Endodermal cell (in vitro differentiated cells): ENCODE data around the gene FNDC8. TPM values are rescaled to one million over a fixed set of nuclear protein-coding genes. Genes with fewer than 3 reads are reported as not detected.

Source experiments
- DNase-seq: peaks from one replicate; pipeline ENCODE4 v3.0.0-alpha.2; 2017
- H3K27ac ChIP-seq: 2 replicates; pipeline ENCODE4 v1.5.1; 2013; ENCODE audit warnings: mild to moderate bottlenecking, low read depth, low read length, moderate library complexity
- H3K27me3 ChIP-seq: 2 replicates; pipeline ENCODE4 v1.6.1; 2013; ENCODE audit warnings: mild to moderate bottlenecking, low read length, moderate library complexity; ENCODE audit not compliant: insufficient read depth, control insufficient read depth, poor library complexity, severe bottlenecking
- H3K36me3 ChIP-seq: 2 replicates; pipeline ENCODE4 v1.7.0; 2013; ENCODE audit warnings: mild to moderate bottlenecking, low read length, moderate library complexity; ENCODE audit not compliant: control insufficient read depth, insufficient read depth
- H3K4me1 ChIP-seq: one replicate; pipeline ENCODE4 v1.7.0; 2013; ENCODE audit warnings: low read length; ENCODE audit not compliant: control insufficient read depth, insufficient read depth
- H3K4me3 ChIP-seq: 2 replicates; pipeline ENCODE4 v1.5.1; 2013; ENCODE audit warnings: mild to moderate bottlenecking, low read length, moderate library complexity
- H3K9ac ChIP-seq: 2 replicates; pipeline ENCODE4 v1.6.1; 2013; ENCODE audit warnings: mild to moderate bottlenecking, low read length, moderate library complexity; ENCODE audit not compliant: poor library complexity, severe bottlenecking; ENCODE audit errors: extremely low read depth
- H3K9me3 ChIP-seq: 2 replicates; pipeline ENCODE4 v1.6.1; 2013; ENCODE audit warnings: mild to moderate bottlenecking, low read length, moderate library complexity; ENCODE audit not compliant: control insufficient read depth
- H3K27ac Mint-ChIP-seq: 2 replicates; pipeline ENCODE4 v1.8.0; 2020; ENCODE audit warnings: mixed read lengths
- H3K27me3 Mint-ChIP-seq: 2 replicates; pipeline ENCODE4 v1.8.0; 2021; ENCODE audit warnings: mild to moderate bottlenecking, mixed read lengths; ENCODE audit not compliant: insufficient read depth
- H3K36me3 Mint-ChIP-seq: 2 replicates; pipeline ENCODE4 v1.8.0; 2020; ENCODE audit warnings: low read depth, mixed read lengths
- H3K4me1 Mint-ChIP-seq: 2 replicates; pipeline ENCODE4 v1.8.0; 2020; ENCODE audit warnings: mixed read lengths
- H3K4me3 Mint-ChIP-seq: 2 replicates; pipeline ENCODE4 v1.8.0; 2020; ENCODE audit warnings: mild to moderate bottlenecking, moderate library complexity, mixed read lengths
- H3K9me3 Mint-ChIP-seq: 2 replicates; pipeline ENCODE4 v1.8.0; 2020; ENCODE audit warnings: mild to moderate bottlenecking, mixed read lengths
- CTCF ChIP-seq: fragments of 200-600 bp; sonication (generic); conservative IDR thresholded peaks from 2 replicates; pipeline ENCODE4 v1.5.0; 2021; ENCODE audit warnings: antibody characterized with exemption, mild to moderate bottlenecking
- WGBS, 2 experiments: methylation state at CpG; one replicate each; pipeline versions ENCODE4 v1.1.5 to v1.1.7; 2013; ENCODE audit warnings: missing lambda C conversion rate in 2 of 2, mixed read lengths in 1 of 2; ENCODE audit not compliant: insufficient coverage in 1 of 2, insufficient read length in 1 of 2; 5-methylcytosine and 5-hydroxymethylcytosine counted together
- total RNA-seq, 2 donors: library from RNA; stranded (reverse); fragmentation: NEBNext Ultra II Directional in 1 of 2; extraction: Animal tissue kit (Norgen Biotek cat#: 25700) in 1 of 2; gene quantifications; 2 replicates in 1 of 2; 3 replicates in 1 of 2; pipeline ENCODE4 v1.2.1, GENCODE V29; 2021

The FNDC8 gene
- total RNA-seq, 2 donors from 2014 or later = not detected

- Histone ChIP-seq H3K27me3 (peaks cover 14% of the 10 kb centered on the region), H3K36me3 (peaks cover 9% of the 10 kb centered on the region), H3K27ac (no peak overlapping the region), H3K9me3 (no peaks in the 10 kb centered on the region), H3K4me3 (no peak overlapping the region), H3K9ac (no peak overlapping the region), H3K4me1 (no peaks in the 10 kb centered on the region)
- Mint-ChIP-seq H3K4me1 (peaks cover 17% of the 10 kb centered on the region), H3K27ac (no peak overlapping the region), H3K27me3 (peaks cover 26% of the 10 kb centered on the region), H3K9me3 (no peaks in the 10 kb centered on the region), H3K4me3 (peak overlapping the region; percentile 74), H3K36me3 (peaks cover 22% of the 10 kb centered on the region)
- TF ChIP-seq CTCF = peak; percentile 31
- no peak for DNase-seq
These were observed 3.4 kb upstream of the FNDC8 start for GRCh38 chr17:35117984-35118383.

GRCh38 chr17:35119370-35120165 lies 1.8 kb upstream of the FNDC8 start, which contains the start of gene RAD51D:
TSS of gene RAD51D (minus strand) at chr17:35119860. CDS start at chr17:35119613, 247 bp downstream.
- H3K4me3 ChIP-seq = peak within 1 kb of the TSS; percentile 87
- H3K27ac ChIP-seq = no peak within 1 kb of the TSS
- WGBS, 2 experiments = 1 to 4% methylated on average over 17 to 67 of the region's 72 CpGs
- H3K36me3 ChIP-seq = peaks cover 9% of the 10 kb centered on the region
- no peaks in the 10 kb centered on the region for H3K9me3 ChIP-seq
- H3K4me1 Mint-ChIP-seq = peaks cover 17% of the 10 kb centered on the region
- H3K36me3 Mint-ChIP-seq = peaks cover 21% of the 10 kb centered on the region
- H3K27ac Mint-ChIP-seq = peak within 1 kb of the TSS; percentile 89
- H3K27me3 Mint-ChIP-seq = peaks cover 28% of the 10 kb centered on the region
- DNase-seq = peak; percentile 98
- no peaks in the 10 kb centered on the region for H3K9me3 Mint-ChIP-seq
- peaks cover 14% of the 10 kb centered on the region for H3K27me3 ChIP-seq
- H3K9ac ChIP-seq = peak within 1 kb of the TSS; percentile 76
- H3K4me3 Mint-ChIP-seq = peak within 1 kb of the TSS; percentile 74
- no peaks in the 10 kb centered on the region for H3K4me1 ChIP-seq
- TF ChIP-seq CTCF = peak; percentile 98

- Histone ChIP-seq H3K36me3 (peaks cover 22% of the 10 kb centered on the region), H3K4me3 (no peak overlapping the region), H3K4me1 (no peaks in the 10 kb centered on the region), H3K9ac (no peak overlapping the region), H3K27ac (no peak overlapping the region), H3K27me3 (no peaks in the 10 kb centered on the region), H3K9me3 (no peaks in the 10 kb centered on the region)
- no peak for TF ChIP-seq CTCF
- Mint-ChIP-seq H3K4me3 (no peak overlapping the region), H3K9me3 (no peaks in the 10 kb centered on the region), H3K4me1 (no peaks in the 10 kb centered on the region), H3K27ac (no peak overlapping the region), H3K36me3 (peaks cover 10% of the 10 kb centered on the region), H3K27me3 (peaks cover 4% of the 10 kb centered on the region)
- 93 to 94% methylated on average over 11 of the region's 11 CpGs for WGBS, 2 experiments
- DNase-seq = no peak
These were observed 6.5 kb downstream of the FNDC8 start for GRCh38 chr17:35127751-35128514.
